ENCODE data around the gene PDE11A. TPM values are rescaled to one million over a fixed set of nuclear protein-coding genes. Genes with fewer than 3 reads are reported as not detected.

PDE11A gene
- total RNA-seq, 2 donors from 2014 or later, result 0.24 to 0.56 TPM

GRCh38 chr2:177694348-177694747 lies 378.2 kb downstream of the PDE11A start:
- intact Hi-C loops (cut with DNase I), result no loop called here
- ATAC-seq (no peak), DNase-seq (no peak)

GRCh38 chr2:177693658-177694339 lies 378.8 kb downstream of the PDE11A start:
- no peak for ATAC-seq
- intact Hi-C loops (cut with DNase I), result no loop called here
- no peak for DNase-seq

DNA sequence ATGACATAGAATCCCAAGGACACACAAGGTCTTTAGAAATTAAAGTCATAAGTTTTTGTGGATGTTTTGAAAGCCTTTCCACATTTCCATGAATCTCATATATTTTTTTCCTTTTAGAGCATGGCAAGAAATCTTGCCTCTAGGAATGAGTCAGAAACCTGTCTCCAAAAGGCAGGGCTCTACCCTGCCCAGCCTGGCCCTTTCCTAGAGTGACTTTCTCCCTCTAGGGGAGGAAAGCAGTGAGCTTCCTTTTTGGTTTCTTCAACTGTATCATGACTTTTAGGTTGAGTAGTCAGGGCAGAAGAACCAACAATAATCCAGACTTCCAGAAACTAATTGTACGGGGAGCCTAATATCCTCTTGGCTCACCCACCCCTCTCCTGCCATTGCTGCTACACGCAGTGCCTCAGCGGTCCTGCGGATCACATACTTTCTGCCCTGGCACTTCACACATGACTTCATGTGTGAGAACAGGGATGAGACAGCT lies 379.8 kb downstream of the PDE11A start:
- intact Hi-C loops (cut with DNase I), result no loop called here
- DNase-seq (no peak), ATAC-seq (no peak)

- intact Hi-C loops (cut with DNase I), result no loop called here
- DNase-seq, result no peak
- ATAC-seq, result no peak
Observed at GRCh38 chr2:177692042-177692782, 380.4 kb downstream of the PDE11A start.

- no peak for DNase-seq
- no peak for ATAC-seq
- intact Hi-C loops (cut with DNase I), result no loop called here
Observed at GRCh38 chr2:177691177-177691576, 381.4 kb downstream of the PDE11A start.

DNA sequence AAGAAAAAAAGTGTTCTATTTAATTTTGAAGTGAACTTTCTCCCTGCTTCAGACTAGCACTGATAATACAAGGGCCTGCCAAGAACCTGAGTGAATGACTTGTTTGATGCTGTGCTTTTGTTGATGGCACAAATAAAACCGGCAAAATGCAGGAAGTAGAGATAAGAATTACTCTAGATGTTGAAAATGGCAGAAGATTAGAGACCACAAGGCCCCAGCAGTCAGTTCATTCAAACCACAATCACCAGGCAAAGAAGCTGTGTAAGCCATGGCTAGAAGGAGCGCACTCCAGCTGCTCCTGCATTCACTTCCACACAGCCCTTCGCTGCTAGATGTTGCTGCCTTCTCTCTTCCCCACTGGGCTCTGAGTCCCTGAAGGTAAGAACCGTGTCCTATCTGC lies 383.0 kb downstream of the PDE11A start:
- no peak for ATAC-seq
- intact Hi-C loops (cut with DNase I), result no loop called here
- no peak for DNase-seq

DNA sequence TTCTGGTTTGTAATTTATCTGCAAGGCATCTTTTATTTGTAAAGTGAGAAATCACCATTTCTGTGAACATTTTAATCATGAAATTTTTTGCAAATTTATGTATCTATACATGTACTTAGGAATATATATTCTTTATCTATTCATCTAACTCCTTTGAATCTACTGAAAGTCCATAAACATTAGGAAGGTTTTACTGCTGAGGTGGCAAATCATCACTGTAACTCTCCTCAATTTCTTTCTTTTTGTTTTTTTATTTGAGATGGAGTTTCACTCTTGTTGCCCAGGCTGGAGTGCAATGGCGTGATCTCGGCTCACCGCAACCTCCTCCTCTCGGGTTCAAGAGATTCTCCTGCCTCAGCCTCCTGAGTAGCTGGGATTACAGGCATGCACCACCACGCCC lies 383.7 kb downstream of the PDE11A start:
- no peak for ATAC-seq
- no peak for DNase-seq
- intact Hi-C loops (cut with DNase I), result no loop called here

GRCh38 chr2:177683661-177684069 lies 388.9 kb downstream of the PDE11A start:
- intact Hi-C loops (cut with DNase I), result no loop called here
- DNase-seq (no peak), ATAC-seq (no peak)

GRCh38 chr2:177682836-177683660 lies 389.5 kb downstream of the PDE11A start:
- intact Hi-C loops (cut with DNase I), result no loop called here
- ATAC-seq, result no peak
- no peak for DNase-seq

GRCh38 chr2:177682006-177682405 lies 390.6 kb downstream of the PDE11A start:
- ATAC-seq, result no peak
- no peak for DNase-seq
- intact Hi-C loops (cut with DNase I), result no loop called here

- ATAC-seq (no peak), DNase-seq (no peak)
- intact Hi-C loops (cut with DNase I), result no loop called here
Observed at GRCh38 chr2:177680866-177681712, 391.5 kb downstream of the PDE11A start.

DNA sequence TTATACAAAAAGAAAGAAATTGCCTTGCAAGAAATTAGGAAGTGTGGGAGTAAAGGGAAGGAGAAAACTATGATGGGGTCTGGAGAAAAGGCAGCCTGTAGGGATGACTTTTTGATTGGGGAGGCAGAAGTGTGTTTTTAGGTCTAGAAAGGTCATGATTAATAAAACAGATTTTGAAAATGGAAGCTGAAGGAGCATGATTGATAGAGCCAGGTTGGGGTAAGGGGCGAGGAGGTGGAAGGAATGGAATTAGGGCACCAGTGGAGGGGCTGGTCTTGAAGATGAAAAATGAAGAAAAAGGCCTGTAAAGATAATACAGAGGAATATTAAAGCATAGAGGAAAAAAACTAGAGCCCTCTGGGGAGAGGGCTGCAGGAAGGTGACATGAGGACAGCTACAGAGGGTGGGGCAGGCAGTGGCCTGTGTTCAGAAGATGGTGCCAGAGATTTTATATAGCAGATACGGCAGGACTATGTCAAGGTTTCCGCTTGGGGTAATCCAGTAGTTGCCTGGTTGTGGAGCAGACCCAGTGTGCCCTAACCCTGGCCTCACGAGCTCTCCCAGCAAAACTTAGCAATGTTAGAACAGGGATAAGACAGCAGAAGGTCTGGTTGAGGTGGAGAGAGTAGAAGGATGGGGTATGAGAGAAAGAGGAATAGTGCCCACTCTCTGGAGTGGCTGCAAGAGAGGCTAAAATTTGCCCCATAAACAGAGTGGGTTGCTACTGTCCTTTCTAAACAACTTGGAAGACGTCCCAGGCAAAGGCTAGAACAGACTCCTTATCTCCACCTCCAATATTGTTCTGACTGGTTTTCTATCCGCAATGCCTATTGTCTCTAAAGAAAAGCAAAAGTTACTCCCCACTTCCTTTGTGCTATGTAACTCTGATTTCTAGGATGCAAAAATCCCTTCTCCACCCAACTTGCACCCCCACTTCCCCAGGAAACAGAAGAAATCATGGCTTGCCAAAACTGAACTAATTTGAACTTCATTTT lies 392.7 kb downstream of the PDE11A start:
- ATAC-seq (peak in 1 of 2 donors; percentile 51), DNase-seq (no peak)
- intact Hi-C loops (cut with DNase I), result no loop called here

DNA sequence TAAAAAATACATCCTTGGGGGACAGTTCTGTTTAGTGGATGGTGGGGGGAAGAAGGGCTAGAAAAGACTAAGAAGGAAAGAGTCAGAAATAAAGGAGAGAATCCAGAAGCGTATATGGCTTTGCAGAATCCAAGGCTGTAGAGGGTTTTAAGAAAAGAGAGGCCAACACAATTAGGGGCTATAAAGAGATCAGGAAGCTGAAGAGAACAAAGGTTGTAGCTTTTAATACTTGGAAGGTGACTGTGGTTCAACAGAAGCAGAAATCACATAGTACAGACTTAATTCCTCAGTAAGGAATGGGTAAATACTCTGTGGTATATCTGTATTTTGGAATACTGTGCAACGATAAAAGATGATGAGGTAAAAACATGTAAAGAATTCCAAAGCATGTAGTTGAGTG lies 393.6 kb downstream of the PDE11A start:
- intact Hi-C loops (cut with DNase I), result no loop called here
- no peak for DNase-seq
- ATAC-seq, result no peak

DNA sequence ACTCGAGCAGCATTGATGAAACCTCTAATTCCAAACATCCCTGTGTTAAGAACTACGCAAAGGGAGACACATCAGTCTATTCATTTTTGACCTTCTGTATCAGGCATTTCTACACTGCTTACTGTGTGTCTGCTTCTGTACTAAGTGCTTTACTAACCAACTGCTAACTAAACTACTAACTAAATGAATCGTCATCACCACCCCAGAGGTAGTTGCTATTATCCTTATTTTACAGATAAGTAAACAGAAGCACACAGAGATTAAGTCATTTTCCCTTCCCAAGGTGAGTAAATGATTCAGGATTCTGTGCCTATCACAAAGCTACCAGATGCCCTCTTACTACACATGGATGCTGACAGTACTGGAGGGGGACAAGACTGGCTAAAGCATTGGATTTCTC lies 395.9 kb downstream of the PDE11A start:
- no peak for DNase-seq
- intact Hi-C loops (cut with DNase I), result no loop called here
- ATAC-seq, result no peak

DNA sequence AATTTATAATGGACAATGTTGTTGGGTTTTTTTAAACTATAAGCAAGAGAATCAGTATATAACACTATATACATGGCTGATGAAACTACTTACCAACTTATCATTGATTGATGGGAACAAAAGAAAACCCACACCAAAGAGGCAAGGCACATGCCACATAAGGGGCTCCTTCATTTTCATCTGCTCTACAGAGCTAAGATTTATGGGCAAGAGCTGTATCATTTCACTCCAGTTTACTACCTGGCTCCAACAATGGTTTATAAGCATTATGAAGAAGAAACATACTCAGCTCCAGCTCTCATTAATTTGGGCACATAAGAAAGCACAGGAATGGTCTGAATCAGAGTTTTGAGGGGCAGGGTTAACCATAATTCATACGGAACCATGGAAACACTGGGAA lies 396.8 kb downstream of the PDE11A start:
- ATAC-seq (no peak), DNase-seq (no peak)
- intact Hi-C loops (cut with DNase I), result no loop called here

DNA sequence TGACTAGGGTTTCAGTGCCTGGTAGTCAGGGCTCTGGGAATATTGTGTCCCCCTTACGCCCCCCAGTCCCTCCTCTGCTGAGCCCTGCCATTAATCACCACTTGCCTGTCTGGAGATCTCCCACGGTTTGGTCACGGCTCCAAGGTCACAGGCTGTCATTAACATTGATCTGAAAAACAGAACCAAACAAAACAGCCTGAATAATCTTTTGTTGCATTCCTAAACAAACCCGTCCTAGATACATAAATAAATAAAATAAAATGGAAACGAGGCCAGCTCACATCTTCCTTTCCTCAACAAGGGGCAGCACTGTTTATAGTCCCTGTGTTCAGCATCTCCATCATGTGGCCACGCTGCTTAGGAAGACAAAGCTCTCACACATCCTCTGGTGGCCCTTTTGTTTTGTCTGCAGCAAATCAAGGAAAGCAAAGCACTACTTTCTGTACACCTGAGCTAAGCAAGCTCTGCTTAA lies 397.2 kb downstream of the PDE11A start:
- no peak for ATAC-seq
- intact Hi-C loops (cut with DNase I), result no loop called here

DNA sequence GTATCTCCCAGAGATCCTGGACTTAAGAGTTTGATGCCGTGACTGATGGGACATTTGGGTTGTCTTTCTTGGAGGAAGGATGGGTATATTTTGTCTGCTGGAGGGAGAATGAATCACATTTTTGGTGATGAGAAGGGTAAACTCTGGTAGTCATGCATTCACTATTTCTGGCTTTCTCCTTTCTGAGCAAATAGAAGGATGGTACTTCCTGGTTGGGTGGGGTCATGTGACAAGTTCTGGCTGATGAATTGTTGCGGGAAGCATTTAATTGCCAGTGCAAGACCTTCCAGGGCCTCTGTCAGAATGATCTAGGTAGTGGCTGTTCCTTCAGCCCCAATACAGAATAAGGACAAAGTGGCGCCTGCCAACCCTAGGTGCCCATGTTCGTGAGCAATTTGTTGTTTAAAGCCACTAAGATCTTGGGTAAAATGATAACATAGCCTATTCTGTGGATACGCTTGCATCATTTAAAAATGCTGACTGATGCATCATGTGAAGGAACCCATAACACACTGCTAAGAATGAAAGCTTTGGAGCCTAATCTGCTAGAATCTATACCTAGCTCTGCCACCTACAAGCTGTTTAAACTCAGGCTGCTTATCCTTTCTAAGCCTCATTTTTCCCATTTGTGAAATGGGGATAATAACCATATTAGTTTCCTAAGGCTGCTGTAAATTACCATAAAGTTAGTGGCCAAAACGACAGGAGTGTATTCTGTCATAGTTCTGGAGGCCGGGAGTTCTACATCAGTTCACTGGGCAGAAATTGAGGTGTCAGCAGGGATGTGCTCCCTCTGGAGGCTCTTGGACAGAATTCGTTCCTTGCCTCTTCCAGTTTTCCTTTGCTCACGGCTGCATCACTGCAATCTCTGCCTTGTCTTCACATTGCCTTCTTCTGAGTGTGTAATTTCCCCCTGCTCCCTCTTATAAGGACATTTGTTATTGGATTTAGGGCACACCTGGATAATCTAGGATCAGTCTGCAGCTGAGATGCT lies 398.7 kb downstream of the PDE11A start:
- intact Hi-C loops (cut with DNase I), result no loop called here
- ATAC-seq (no peak), DNase-seq (no peak)

More for the DNA sequence above, 397.2 kb downstream of the PDE11A start:
- no peak for DNase-seq

Data from left cardiac atrium (tissue), 4 donors.